ENCODE data around the gene RPS6KA2.
A peak's percentile ranks its signal among the peaks of the same experiment; 100 is the strongest.

Gene RPS6KA2

GRCh38 chr6:166526937-166527336 is 100.1 kb downstream of the RPS6KA2 start:
- H3K4me3 ChIP-seq (ENCODE audit: low read length) = no peak overlapping the region
- no peak for DNase-seq (ENCODE audit: low read depth, low spot score)

GRCh38 chr6:166525567-166525966 is 101.5 kb downstream of the RPS6KA2 start:
- no peak overlapping the region for H3K4me3 ChIP-seq (ENCODE audit: low read length)
- no peak for DNase-seq (ENCODE audit: low read depth, low spot score)

- no peak overlapping the region for H3K4me3 ChIP-seq (ENCODE audit: low read length)
- no peak for DNase-seq (ENCODE audit: low read depth, low spot score)
These were observed 103.1 kb downstream of the RPS6KA2 start for GRCh38 chr6:166523782-166524559.

GRCh38 chr6:166520905-166521834 is 105.9 kb downstream of the RPS6KA2 start:
- no peak for DNase-seq (ENCODE audit: low read depth, low spot score)
- no peak overlapping the region for H3K4me3 ChIP-seq (ENCODE audit: low read length)

- no peak for DNase-seq (ENCODE audit: low read depth, low spot score)
These were observed 110.7 kb downstream of the RPS6KA2 start for GRCh38 chr6:166516251-166516884.

GRCh38 chr6:166515072-166515810 is 111.8 kb downstream of the RPS6KA2 start:
- DNase-seq (ENCODE audit: low read depth, low spot score) = peak; percentile 15
- no peak overlapping the region for H3K4me3 ChIP-seq (ENCODE audit: low read length)

More at GRCh38 chr6:166516251-166516884, 110.7 kb downstream of the RPS6KA2 start:
- no peak overlapping the region for H3K4me3 ChIP-seq (ENCODE audit: low read length)

- no peak for DNase-seq (ENCODE audit: low read depth, low spot score)
These were observed 112.9 kb downstream of the RPS6KA2 start for GRCh38 chr6:166514196-166514595.

GRCh38 chr6:166512567-166512966 is 114.5 kb downstream of the RPS6KA2 start:
- H3K4me3 ChIP-seq (ENCODE audit: low read length) = no peak overlapping the region
- no peak for DNase-seq (ENCODE audit: low read depth, low spot score)

More at GRCh38 chr6:166514196-166514595, 112.9 kb downstream of the RPS6KA2 start:
- H3K4me3 ChIP-seq (ENCODE audit: low read length) = no peak overlapping the region

GRCh38 chr6:166511316-166511715 is 115.7 kb downstream of the RPS6KA2 start:
- no peak for DNase-seq (ENCODE audit: low read depth, low spot score)
- no peak overlapping the region for H3K4me3 ChIP-seq (ENCODE audit: low read length)

GRCh38 chr6:166509193-166509592 is 117.9 kb downstream of the RPS6KA2 start:
- no peak for DNase-seq (ENCODE audit: low read depth, low spot score)
- H3K4me3 ChIP-seq (ENCODE audit: low read length) = no peak overlapping the region

GRCh38 chr6:166508726-166509125 is 118.3 kb downstream of the RPS6KA2 start:
- H3K4me3 ChIP-seq (ENCODE audit: low read length) = no peak overlapping the region
- no peak for DNase-seq (ENCODE audit: low read depth, low spot score)

- DNase-seq (ENCODE audit: low read depth, low spot score) = no peak
- no peak overlapping the region for H3K4me3 ChIP-seq (ENCODE audit: low read length)
These were observed 119.1 kb downstream of the RPS6KA2 start for GRCh38 chr6:166507809-166508564.

GRCh38 chr6:166507380-166507779 is 119.7 kb downstream of the RPS6KA2 start:
- H3K4me3 ChIP-seq (ENCODE audit: low read length) = no peak overlapping the region
- no peak for DNase-seq (ENCODE audit: low read depth, low spot score)

- H3K4me3 ChIP-seq (ENCODE audit: low read length) = no peak overlapping the region
- DNase-seq (ENCODE audit: low read depth, low spot score) = no peak
These were observed 121.7 kb downstream of the RPS6KA2 start for GRCh38 chr6:166505133-166505905.

- no peak overlapping the region for H3K4me3 ChIP-seq (ENCODE audit: low read length)
- DNase-seq (ENCODE audit: low read depth, low spot score) = no peak
These were observed 123.0 kb downstream of the RPS6KA2 start for GRCh38 chr6:166504100-166504499.

- no peak for DNase-seq (ENCODE audit: low read depth, low spot score)
These were observed 123.8 kb downstream of the RPS6KA2 start for GRCh38 chr6:166503167-166503744.

GRCh38 chr6:166502453-166502852 is 124.6 kb downstream of the RPS6KA2 start:
- no peak overlapping the region for H3K4me3 ChIP-seq (ENCODE audit: low read length)

More at GRCh38 chr6:166503167-166503744, 123.8 kb downstream of the RPS6KA2 start:
- no peak overlapping the region for H3K4me3 ChIP-seq (ENCODE audit: low read length)

More at GRCh38 chr6:166502453-166502852, 124.6 kb downstream of the RPS6KA2 start:
- no peak for DNase-seq (ENCODE audit: low read depth, low spot score)

All from Jurkat, Clone E6-1 (cell line).